ENCODE results near the gene TMEM135. TPM values are rescaled to one million over a fixed set of nuclear protein-coding genes. Genes with fewer than 3 reads are reported as not detected.

Gene TMEM135
- total RNA-seq, 1 donor from 2014 or later, result 22.3 TPM

DNA sequence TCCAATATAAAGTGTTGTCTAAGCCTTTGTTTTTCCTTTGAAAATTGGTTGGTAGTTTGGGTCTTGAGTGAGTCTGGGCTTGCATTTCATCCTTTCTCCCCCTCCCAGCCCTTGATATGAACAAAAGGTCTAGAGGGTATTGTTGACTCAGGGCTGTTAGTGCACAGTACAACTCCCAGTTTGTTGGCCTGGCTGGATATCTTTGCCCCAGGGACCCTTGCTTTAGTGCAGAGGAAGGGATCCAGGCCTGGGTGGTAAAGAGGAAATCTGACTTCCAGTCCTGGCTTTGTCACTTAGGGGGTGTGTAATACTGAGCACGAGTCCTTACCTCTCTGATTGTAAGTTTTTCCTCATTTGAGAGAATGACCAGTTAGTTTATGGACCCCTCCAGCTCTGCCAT, 330.4 kb downstream of the TMEM135 start:
- no peak for DNase-seq
- Histone ChIP-seq H3K9me3 (no peaks in the 10 kb centered on the region), H3K4me3 (no peak overlapping the region), H3K27me3 (ENCODE audit: low read depth) (no peaks in the 10 kb centered on the region), H3K4me1 (no peaks in the 10 kb centered on the region), H3K36me3 (no peaks in the 10 kb centered on the region), H3K27ac (no peak overlapping the region)
- ATAC-seq, result no peak
- intact Hi-C loops (cut with DNase I), result no loop called here
- TF ChIP-seq, protein P1, sequence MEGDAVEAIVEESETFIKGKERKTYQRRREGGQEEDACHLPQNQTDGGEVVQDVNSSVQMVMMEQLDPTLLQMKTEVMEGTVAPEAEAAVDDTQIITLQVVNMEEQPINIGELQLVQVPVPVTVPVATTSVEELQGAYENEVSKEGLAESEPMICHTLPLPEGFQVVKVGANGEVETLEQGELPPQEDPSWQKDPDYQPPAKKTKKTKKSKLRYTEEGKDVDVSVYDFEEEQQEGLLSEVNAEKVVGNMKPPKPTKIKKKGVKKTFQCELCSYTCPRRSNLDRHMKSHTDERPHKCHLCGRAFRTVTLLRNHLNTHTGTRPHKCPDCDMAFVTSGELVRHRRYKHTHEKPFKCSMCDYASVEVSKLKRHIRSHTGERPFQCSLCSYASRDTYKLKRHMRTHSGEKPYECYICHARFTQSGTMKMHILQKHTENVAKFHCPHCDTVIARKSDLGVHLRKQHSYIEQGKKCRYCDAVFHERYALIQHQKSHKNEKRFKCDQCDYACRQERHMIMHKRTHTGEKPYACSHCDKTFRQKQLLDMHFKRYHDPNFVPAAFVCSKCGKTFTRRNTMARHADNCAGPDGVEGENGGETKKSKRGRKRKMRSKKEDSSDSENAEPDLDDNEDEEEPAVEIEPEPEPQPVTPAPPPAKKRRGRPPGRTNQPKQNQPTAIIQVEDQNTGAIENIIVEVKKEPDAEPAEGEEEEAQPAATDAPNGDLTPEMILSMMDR (IDR thresholded peaks at IDR 0.05), result no peak

DNA sequence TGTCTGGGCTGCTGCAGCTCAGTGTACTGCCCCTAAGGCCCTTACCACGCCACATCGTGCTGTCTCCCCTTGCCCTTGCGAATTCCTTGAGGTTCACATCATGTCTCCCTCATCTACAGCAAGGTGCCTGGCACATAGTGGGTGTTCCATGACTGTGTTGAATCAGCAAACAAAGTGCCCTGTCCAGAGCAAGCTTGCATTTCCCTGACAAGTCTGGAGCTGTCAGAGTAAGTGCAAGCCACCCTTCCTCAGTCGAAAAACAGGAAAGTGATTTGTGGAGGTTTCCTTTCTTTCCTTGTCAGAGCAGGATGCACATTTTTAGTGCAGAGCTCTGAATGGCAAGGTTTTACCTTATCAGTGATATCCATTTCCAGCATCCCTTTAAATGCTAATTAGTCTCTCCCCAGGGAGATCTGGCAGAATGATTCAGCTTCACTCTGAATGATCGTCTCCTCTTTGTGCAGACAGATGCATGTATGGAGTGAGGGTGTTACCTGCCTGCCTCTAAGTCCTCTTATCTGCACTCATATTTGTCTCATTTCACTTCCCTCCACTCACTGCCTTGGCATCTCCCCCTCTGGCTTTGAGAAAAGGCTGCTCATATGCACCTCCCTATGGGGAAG, 331.2 kb downstream of the TMEM135 start:
- DNase-seq (no peak), ATAC-seq (no peak)
- H3K4me1 ChIP-seq, result no peaks in the 10 kb centered on the region
- H3K27me3 ChIP-seq (ENCODE audit: low read depth), result no peaks in the 10 kb centered on the region
- no peak overlapping the region for H3K27ac ChIP-seq
- H3K9me3 ChIP-seq, result no peaks in the 10 kb centered on the region
- no peaks in the 10 kb centered on the region for H3K36me3 ChIP-seq
- no peak overlapping the region for H3K4me3 ChIP-seq
- TF ChIP-seq, protein P1 (IDR thresholded peaks at IDR 0.05), result no peak
- intact Hi-C loops (cut with DNase I), result no loop called here

DNA sequence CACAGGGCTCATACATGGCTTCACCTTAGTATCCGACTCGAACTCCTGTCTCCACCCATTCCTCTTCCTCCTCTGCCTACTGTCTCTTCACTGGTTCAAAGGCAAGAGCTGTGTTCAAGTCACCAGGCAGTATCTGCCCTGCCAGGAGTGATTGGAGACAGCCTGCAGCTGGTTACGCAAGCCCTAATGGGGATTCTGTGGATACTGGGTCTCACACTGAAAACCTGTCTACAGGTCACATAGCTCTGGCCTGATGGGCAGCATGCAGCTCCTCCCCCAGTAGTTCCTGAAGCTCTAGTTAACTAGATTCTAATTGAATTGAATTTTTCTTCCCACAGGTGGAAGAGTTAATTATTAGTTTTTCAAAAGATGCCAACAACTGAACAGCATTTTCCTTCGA, 332.2 kb downstream of the TMEM135 start:
- H3K4me1 ChIP-seq, result no peaks in the 10 kb centered on the region
- H3K9me3 ChIP-seq, result no peaks in the 10 kb centered on the region
- no peak for DNase-seq
- no peaks in the 10 kb centered on the region for H3K36me3 ChIP-seq
- TF ChIP-seq, protein P1 (IDR thresholded peaks at IDR 0.05), result no peak
- intact Hi-C loops (cut with DNase I), result no loop called here
- H3K4me3 ChIP-seq, result no peak overlapping the region
- H3K27ac ChIP-seq, result no peak overlapping the region
- ATAC-seq, result no peak
- H3K27me3 ChIP-seq (ENCODE audit: low read depth), result no peaks in the 10 kb centered on the region

DNA sequence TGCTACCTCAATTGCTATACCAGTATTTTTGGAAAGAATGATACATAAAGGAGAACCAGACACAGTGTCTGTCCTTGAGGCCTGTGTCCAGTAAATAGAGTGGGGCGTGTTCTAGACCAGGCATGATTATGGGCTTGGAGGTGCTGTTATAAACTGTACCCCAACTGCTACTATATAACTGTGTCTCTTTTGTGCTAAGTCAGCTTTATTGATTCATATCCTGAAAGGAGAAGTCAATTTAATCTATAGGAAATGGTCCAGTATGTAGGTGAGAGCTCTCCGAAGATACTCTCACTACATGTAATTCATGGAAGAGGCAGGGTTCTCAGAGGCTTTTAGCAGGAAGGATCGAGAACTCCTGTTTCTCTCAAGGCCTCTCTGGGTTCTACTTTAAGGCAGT, 334.3 kb downstream of the TMEM135 start:
- intact Hi-C loops (cut with DNase I), result no loop called here
- H3K27me3 ChIP-seq (ENCODE audit: low read depth), result no peaks in the 10 kb centered on the region

More for the DNA sequence above, 334.3 kb downstream of the TMEM135 start:
- Histone ChIP-seq H3K9me3 (no peaks in the 10 kb centered on the region), H3K4me3 (no peak overlapping the region), H3K4me1 (no peaks in the 10 kb centered on the region), H3K27ac (no peak overlapping the region), H3K36me3 (no peaks in the 10 kb centered on the region)
- DNase-seq (no peak), ATAC-seq (no peak)
- TF ChIP-seq, protein P1 (IDR thresholded peaks at IDR 0.05), result no peak

Other genes with a start within 250 kb of the TMEM135 start
- 40.3 TPM for gene PRSS23, start 237.4 kb upstream of the TMEM135 start, total RNA-seq
- 51.1 TPM for gene FZD4, start 82.5 kb upstream of the TMEM135 start, total RNA-seq